GM12878 (cell line): ENCODE data around the gene GPC5. TPM values are rescaled to one million over a fixed set of nuclear protein-coding genes. Genes with fewer than 3 reads are reported as not detected.

Experiments
- ATAC-seq: fragments of 200-7000 bp; cut with Tn5 transposase; 3 replicates; pipeline ENCODE4 v1.9.1; 2020; ENCODE audit warnings: mild to moderate bottlenecking, moderate library complexity
- BruUV-seq: library from RNA; stranded (reverse); fragments of 400-500 nt; replicated peaks from 2 replicates; lab custom pipeline; 2021; lab: Mats Ljungman, UMichigan
- CTCF ChIA-PET: fragments of 300-600 bp; sonication (Branson Sonifier 250); formaldehyde crosslinking; extraction: SDS; loops from one replicate; lab custom pipeline; 2021; ENCODE audit warnings: inconsistent platforms; lab: Yijun Ruan, JAX
- POLR2A ChIA-PET: fragments of 350-600 bp; formaldehyde crosslinking; extraction: SDS; loops from one replicate; lab custom pipeline; 2021; ENCODE audit warnings: inconsistent platforms; lab: Charles Lee
- RAD21 ChIA-PET: fragments of 300-600 bp; sonication (Branson Sonifier 250); formaldehyde crosslinking; loops from one replicate; lab custom pipeline; 2023; ENCODE audit warnings: antibody characterized with exemption; ENCODE audit not compliant: unreplicated experiment; lab: Charles Lee
- SMC1A ChIA-PET: fragments of 300-600 bp; sonication (Branson Sonifier 250); formaldehyde crosslinking; loops from one replicate; lab custom pipeline; 2023; ENCODE audit not compliant: unreplicated experiment, uncharacterized antibody; lab: Charles Lee
- DNase-seq: peaks from one replicate; pipeline ENCODE4 v3.0.0-alpha.2; 2011; ENCODE audit warnings: low read depth, low spot score
- FAIRE-seq: peaks from 3 replicates; lab custom pipeline; 2011; peaks lifted over from hg19 to GRCh38; lab: Jason Lieb, UNC
- H2AFZ ChIP-seq: 2 replicates; pipeline ENCODE4 v1.6.0; 2011; ENCODE audit warnings: low read depth, low read length, control low read depth; ENCODE audit not compliant: control insufficient read depth
- H3K27ac ChIP-seq: 2 replicates; pipeline ENCODE4 v1.5.1; 2011; ENCODE audit warnings: control low read depth; ENCODE audit not compliant: control insufficient read depth, insufficient read depth
- H3K27me3 ChIP-seq, 2 experiments: replicated peaks in 1 of 2; 2 replicates each; pipeline versions ENCODE4 v1.6.0 to v1.6.1; 2011; ENCODE audit warnings: low read length in 1 of 2; ENCODE audit not compliant: control insufficient read depth in 2 of 2, insufficient read depth in 2 of 2
- H3K36me3 ChIP-seq, 2 experiments: 2 replicates each; pipeline ENCODE4 v1.5.1; 2011; ENCODE audit warnings: low read length in 1 of 2; ENCODE audit not compliant: control insufficient read depth in 2 of 2, insufficient read depth in 2 of 2
- H3K4me1 ChIP-seq: 2 replicates; pipeline ENCODE4 v1.6.1; 2011; ENCODE audit warnings: mild to moderate bottlenecking, low read length, moderate library complexity, mixed read lengths; ENCODE audit not compliant: control insufficient read depth, insufficient read depth
- H3K4me2 ChIP-seq: 2 replicates; pipeline ENCODE4 v1.6.0; 2011; ENCODE audit warnings: control low read depth; ENCODE audit not compliant: control insufficient read depth, insufficient read depth
- H3K4me3 ChIP-seq: fragments of 200-600 bp; sonication (generic); 2 replicates; pipeline ENCODE4 v1.5.1; 2016
- H3K79me2 ChIP-seq: 2 replicates; pipeline ENCODE4 v1.6.0; 2011; ENCODE audit warnings: low read length; ENCODE audit not compliant: control insufficient read depth, insufficient read depth
- H3K9ac ChIP-seq: 2 replicates; pipeline ENCODE4 v1.8.0; 2011; ENCODE audit warnings: low read length, control low read depth, mixed read lengths; ENCODE audit not compliant: control insufficient read depth, insufficient read depth
- H3K9me3 ChIP-seq: replicated peaks from 3 replicates; pipeline ENCODE4 v1.5.1; 2011; ENCODE audit warnings: mild to moderate bottlenecking, low read length; ENCODE audit not compliant: control insufficient read depth, insufficient read depth
- H4K20me1 ChIP-seq: 2 replicates; pipeline ENCODE4 v1.6.0; 2011; ENCODE audit not compliant: control insufficient read depth, insufficient read depth
- CHD4 ChIP-seq: fragments of 200-600 bp; sonication (generic); IDR thresholded peaks from 2 replicates; pipeline ENCODE4 v1.6.1; 2016; ENCODE audit warnings: mild to moderate bottlenecking
- ETV6 ChIP-seq, 2 experiments: fragments of 450-650 bp in 1 of 2; IDR thresholded peaks in 1 of 2; conservative IDR thresholded peaks in 1 of 2; 2 replicates each; pipeline ENCODE4 v1.6.1; 2014; ENCODE audit warnings: antibody characterized with exemption in 1 of 2, borderline replicate concordance in 1 of 2, low read depth in 1 of 2, mild to moderate bottlenecking in 1 of 2, moderate library complexity in 1 of 2
- IKZF1 ChIP-seq: fragments of 450-650 bp; conservative IDR thresholded peaks from 2 replicates; pipeline ENCODE4 v1.6.1; 2017; ENCODE audit warnings: antibody characterized with exemption, mild to moderate bottlenecking
- KDM1A ChIP-seq: fragments of 200-600 bp; sonication (generic); IDR thresholded peaks from 2 replicates; pipeline ENCODE4 v1.6.1; 2016; ENCODE audit warnings: borderline replicate concordance
- NRF1 ChIP-seq: conservative IDR thresholded peaks from 2 replicates; pipeline ENCODE4 v1.6.1; 2011; ENCODE audit warnings: mild to moderate bottlenecking, low read depth, low read length, improper control_type of control experiment
- SUPT20H ChIP-seq: IDR thresholded peaks from 2 replicates; pipeline ENCODE4 v1.6.1; 2011; ENCODE audit warnings: low read depth, mild to moderate bottlenecking, low read length, moderate library complexity, borderline replicate concordance; ENCODE audit not compliant: control insufficient read depth
- YY1 ChIP-seq: IDR thresholded peaks from 2 replicates; pipeline ENCODE4 v1.6.1; 2011; ENCODE audit warnings: low read depth, mild to moderate bottlenecking, low read length
- ZNF24 ChIP-seq: fragments of 450-650 bp; IDR thresholded peaks from 2 replicates; pipeline ENCODE4 v1.6.1; 2017; ENCODE audit warnings: antibody characterized with exemption, mild to moderate bottlenecking
- ZNF622 ChIP-seq: fragments of 450-650 bp; IDR thresholded peaks from 2 replicates; pipeline ENCODE4 v1.6.1; 2017; ENCODE audit warnings: mild to moderate bottlenecking, inconsistent platforms
- in situ Hi-C: fragments of 300-500 bp; cut with MboI; formaldehyde crosslinking; loops from 9 replicates; pipeline ENCODE4 v1.14.3; 2018; ENCODE audit warnings: mixed read lengths
- intact Hi-C: fragments of 100-400 bp; cut with micrococcal nuclease; formaldehyde crosslinking; loops from one replicate; pipeline ENCODE4 v1.14.2; 2022; ENCODE audit not compliant: unreplicated experiment
- polyA plus RNA-seq, 11 experiments: library from polyadenylated mRNA; depleted of rRNA in 4 of 11; unstranded in 6 of 11; stranded (reverse) in 5 of 11; fragments of >200 nt; fragmentation: Nextera tagmentation in 4 of 11; fragmentation: Illumina TruSeq in 1 of 11; extraction: Ambion mirVana in 4 of 11; extraction: Trizol in 1 of 11; gene quantifications; 1 replicate in 1 of 11; 2 replicates in 10 of 11; pipeline versions ENCODE4 v1.2.1 to v1.2.3, GENCODE V29; 2011 to 2016; ENCODE audit warnings: inconsistent platforms in 2 of 11, missing spikeins in 2 of 11, low read depth in 1 of 11
- total RNA-seq, 4 experiments: library from RNA; depleted of rRNA in 3 of 4; stranded (reverse); fragments of >200 nt in 3 of 4; fragmentation: Illumina TruSeq in 1 of 4; extraction: Trizol in 1 of 4; gene quantifications; 2 replicates each; pipeline versions ENCODE4 v1.2.1 to v1.2.3, GENCODE V29; 2013 to 2021
- TF ChIP-seq, protein P1 (sequence below): IDR thresholded peaks from 2 replicates; pipeline ENCODE4 v1.6.1; 2012; ENCODE audit warnings: low read depth, low read length, improper control_type of control experiment

Gene GPC5
- total and polyA plus RNA-seq, 10 of the 15 experiments (the other 5 are each of a cell fraction or from before 2014, with no cell fraction given): 0.05 to 0.87 (median 0.44) TPM; not detected in 1

DNA sequence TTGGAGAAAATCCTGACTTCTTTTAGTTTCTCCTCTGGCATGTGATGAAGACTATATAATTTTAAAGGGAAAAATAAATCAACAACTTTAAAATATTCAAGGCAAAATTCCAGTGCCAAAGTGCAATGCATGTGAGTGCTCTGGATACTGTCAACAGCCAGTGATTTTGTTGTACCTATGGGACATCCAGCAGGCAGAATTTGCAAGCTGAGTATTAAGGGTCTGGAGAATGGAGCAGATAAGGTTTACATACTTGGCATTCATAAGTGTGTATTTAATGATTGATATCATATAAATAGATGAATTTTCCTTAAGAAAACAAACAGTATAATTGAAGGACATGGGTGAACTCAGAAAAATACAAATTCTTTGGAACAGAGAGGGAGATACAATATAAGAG is 703.4 kb downstream of the GPC5 start:
- Histone ChIP-seq H3K36me3 (no peaks in the 10 kb centered on the region), H3K27ac (no peak overlapping the region), H3K4me3 (no peak overlapping the region), H3K27me3 (no peaks in the 10 kb centered on the region), H3K4me2 (no peak overlapping the region), H2AFZ (no peak overlapping the region), H3K9me3 (no peaks in the 10 kb centered on the region), H3K79me2 (no peaks in the 10 kb centered on the region), H3K4me1 (no peaks in the 10 kb centered on the region), H3K9ac (no peak overlapping the region), H4K20me1 (no peaks in the 10 kb centered on the region)
- ChIA-PET POLR2A (no interaction called here), RAD21 (no interaction called here), SMC1A (no interaction called here), CTCF (no interaction called here)
- no TSS peak for BruUV-seq
- in situ Hi-C loops: no loop called here
- TF ChIP-seq IKZF1: no peak
- no peak for TF ChIP-seq YY1
- no peak for TF ChIP-seq KDM1A
- no peak for TF ChIP-seq CHD4
- no peak for TF ChIP-seq ZNF622
- no peak for TF ChIP-seq SUPT20H
- no peak for TF ChIP-seq NRF1
- no peak for TF ChIP-seq ETV6 (conservative IDR thresholded peaks at IDR 0.05 in 1 of 2, IDR thresholded peaks at IDR 0.05 in 1 of 2; ENCODE audit: borderline replicate concordance in 1 of 2, low read depth in 1 of 2)
- no peak for TF ChIP-seq ZNF24
- TF ChIP-seq, protein P1, sequence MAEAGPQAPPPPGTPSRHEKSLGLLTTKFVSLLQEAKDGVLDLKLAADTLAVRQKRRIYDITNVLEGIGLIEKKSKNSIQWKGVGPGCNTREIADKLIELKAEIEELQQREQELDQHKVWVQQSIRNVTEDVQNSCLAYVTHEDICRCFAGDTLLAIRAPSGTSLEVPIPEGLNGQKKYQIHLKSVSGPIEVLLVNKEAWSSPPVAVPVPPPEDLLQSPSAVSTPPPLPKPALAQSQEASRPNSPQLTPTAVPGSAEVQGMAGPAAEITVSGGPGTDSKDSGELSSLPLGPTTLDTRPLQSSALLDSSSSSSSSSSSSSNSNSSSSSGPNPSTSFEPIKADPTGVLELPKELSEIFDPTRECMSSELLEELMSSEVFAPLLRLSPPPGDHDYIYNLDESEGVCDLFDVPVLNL: no peak
- DNase-seq (no peak), ATAC-seq (no peak), FAIRE-seq (no peak)
- intact Hi-C loops: no loop called here
